Gastroesophageal sphincter (tissue), 3 donors: ENCODE measurements around the gene LILRA2.

ENCODE experiments used
- CTCF ChIP-seq, 4 experiments: fragments of 200-600 bp in 2 of 4; fragments of 450-650 bp in 2 of 4; sonication (generic) in 1 of 4; IDR thresholded peaks; one replicate each; pipeline ENCODE4 v1.5.1; 2017 to 2019; ENCODE audit warnings: antibody characterized with exemption in 4 of 4, mild to moderate bottlenecking in 2 of 4, moderate library complexity in 2 of 4
- EP300 ChIP-seq: sonication (generic); formaldehyde crosslinking; IDR thresholded peaks from one replicate; pipeline ENCODE4 v1.6.1; 2017; ENCODE audit warnings: antibody characterized with exemption, mild to moderate bottlenecking
- POLR2A ChIP-seq, 2 donors: fragments of 450-650 bp; IDR thresholded peaks; one replicate each; pipeline ENCODE4 v1.6.1; 2017; ENCODE audit warnings: antibody characterized with exemption in 2 of 2, mild to moderate bottlenecking in 2 of 2, moderate library complexity in 1 of 2
- POLR2AphosphoS5 ChIP-seq: sonication (generic); formaldehyde crosslinking; IDR thresholded peaks from one replicate; pipeline ENCODE4 v1.6.1; 2017; ENCODE audit warnings: antibody characterized with exemption

- TF ChIP-seq EP300 (no peak), POLR2A (IDR thresholded peaks at IDR 0.05) (no peak), CTCF (IDR thresholded peaks at IDR 0.05) (no peak), POLR2AphosphoS5 (no peak)
These were observed 48.0 kb upstream of the LILRA2 start for GRCh38 chr19:54525636-54526035.
